ENCODE data around the gene PRDM2. TPM values are rescaled to one million over a fixed set of nuclear protein-coding genes. Genes with fewer than 3 reads are reported as not detected.

PRDM2 gene
- 100 to 1,000 TPM; 168 to 193 (median 184) TPM for total RNA-seq
- 86.7 TPM for total RNA-seq (2013)

GRCh38 chr1:13699936-13700520 lies at the start of gene PRDM2:
Gene PRDM2 (plus strand): TSS chr1:13700188. CDS start chr1:13715606, 15,418 bp downstream.
- DNase-seq (peak; percentile 66 to 83), ATAC-seq (peak; percentile 57 to 72 (median 71))
- Histone ChIP-seq H3K4me3 (ENCODE audit: low read length) (peak within 1 kb of the TSS; percentile 71), H3K9me3 (ENCODE audit: control insufficient read depth, insufficient read depth, low read length) (peaks cover 3% of the 10 kb centered on the region), H3K4me1 (ENCODE audit: control insufficient read depth, insufficient read depth, low read length) (peaks cover 18% of the 10 kb centered on the region), H3K27ac (ENCODE audit: low read length) (peak within 1 kb of the TSS; percentile 97), H3K27me3 (ENCODE audit: control insufficient read depth, insufficient read depth, low read length) (no peaks in the 10 kb centered on the region), H3K36me3 (ENCODE audit: control insufficient read depth, insufficient read depth, low read length) (no peaks in the 10 kb centered on the region)
- Mint-ChIP-seq H3K27ac (peak within 1 kb of the TSS; percentile 85 to 96), H3K36me3 (no peaks in the 10 kb centered on the region), H3K9me3 (peaks cover 0 to 2% of the 10 kb centered on the region in 2 donors), H3K4me1 (peaks cover 31 to 34% of the 10 kb centered on the region in 2 donors), H3K4me3 (peak within 1 kb of the TSS; percentile 94), H3K27me3 (ENCODE audit: low read depth in 2 of 2) (peaks cover 0 to 4% of the 10 kb centered on the region in 2 donors)
- intact Hi-C loops (cut with micrococcal nuclease) = loop anchor here (5.0 kb wide), 1 partner anchor 52 kb away; no protein-coding TSS in a partner anchor
- under 1% methylated on average over 87 of the region's 87 CpGs for WGBS (ENCODE audit: insufficient coverage)
- no peak for TF ChIP-seq CTCF (IDR thresholded peaks at IDR 0.05)

- DNase-seq = no peak
- WGBS (ENCODE audit: insufficient coverage) = no CpG with 5 or more reads among the region's 3 CpGs
- H3K4me3 Mint-ChIP-seq = no peak overlapping the region
These were observed 48.7 kb upstream of the PRDM2 start for GRCh38 chr1:13651279-13651678.

GRCh38 chr1:13652238-13652637 lies 47.8 kb upstream of the PRDM2 start:
- no peak overlapping the region for H3K4me3 Mint-ChIP-seq
- Histone ChIP-seq H3K9me3 (ENCODE audit: control insufficient read depth, insufficient read depth, low read length) (no peaks in the 10 kb centered on the region), H3K4me3 (ENCODE audit: low read length) (no peak overlapping the region), H3K27me3 (ENCODE audit: control insufficient read depth, insufficient read depth, low read length) (no peaks in the 10 kb centered on the region), H3K27ac (ENCODE audit: low read length) (no peak overlapping the region), H3K36me3 (ENCODE audit: control insufficient read depth, insufficient read depth, low read length) (no peaks in the 10 kb centered on the region), H3K4me1 (ENCODE audit: control insufficient read depth, insufficient read depth, low read length) (no peaks in the 10 kb centered on the region)
- no peaks in the 10 kb centered on the region for H3K36me3 Mint-ChIP-seq
- WGBS (ENCODE audit: insufficient coverage) = 94% methylated on average over 1 of the region's 1 CpG
- H3K27me3 Mint-ChIP-seq (ENCODE audit: low read depth in 2 of 2) = peaks cover 20 to 39% of the 10 kb centered on the region in 2 donors
- no peak overlapping the region for H3K27ac Mint-ChIP-seq
- no peaks in the 10 kb centered on the region for H3K4me1 Mint-ChIP-seq
- TF ChIP-seq CTCF (IDR thresholded peaks at IDR 0.05) = no peak
- intact Hi-C loops (cut with micrococcal nuclease) = no loop called here
- ATAC-seq (no peak), DNase-seq (no peak)
- H3K9me3 Mint-ChIP-seq = peaks cover 0 to 2% of the 10 kb centered on the region in 2 donors

More at GRCh38 chr1:13651279-13651678, 48.7 kb upstream of the PRDM2 start:
- Histone ChIP-seq H3K27ac (ENCODE audit: low read length) (no peak overlapping the region), H3K36me3 (ENCODE audit: control insufficient read depth, insufficient read depth, low read length) (no peaks in the 10 kb centered on the region), H3K27me3 (ENCODE audit: control insufficient read depth, insufficient read depth, low read length) (no peaks in the 10 kb centered on the region), H3K4me3 (ENCODE audit: low read length) (no peak overlapping the region), H3K4me1 (ENCODE audit: control insufficient read depth, insufficient read depth, low read length) (no peaks in the 10 kb centered on the region), H3K9me3 (ENCODE audit: control insufficient read depth, insufficient read depth, low read length) (no peaks in the 10 kb centered on the region)
- Mint-ChIP-seq H3K36me3 (no peaks in the 10 kb centered on the region), H3K9me3 (peaks cover 0 to 2% of the 10 kb centered on the region in 2 donors), H3K4me1 (no peaks in the 10 kb centered on the region), H3K27ac (no peak overlapping the region), H3K27me3 (ENCODE audit: low read depth in 2 of 2) (peaks cover 20 to 39% of the 10 kb centered on the region in 2 donors)
- intact Hi-C loops (cut with micrococcal nuclease) = no loop called here
- TF ChIP-seq CTCF (IDR thresholded peaks at IDR 0.05) = no peak
- no peak for ATAC-seq

GRCh38 chr1:13661539-13661938 lies 38.4 kb upstream of the PRDM2 start:
- Mint-ChIP-seq H3K4me3 (no peak overlapping the region), H3K9me3 (peaks cover 0 to 3% of the 10 kb centered on the region in 2 donors), H3K4me1 (peaks cover 5% of the 10 kb centered on the region in 2 donors), H3K36me3 (peaks cover 7% of the 10 kb centered on the region), H3K27me3 (ENCODE audit: low read depth in 2 of 2) (peaks cover 15 to 19% of the 10 kb centered on the region in 2 donors), H3K27ac (no peak overlapping the region)
- Histone ChIP-seq H3K27ac (ENCODE audit: low read length) (no peak overlapping the region), H3K27me3 (ENCODE audit: control insufficient read depth, insufficient read depth, low read length) (peaks cover 2% of the 10 kb centered on the region), H3K4me1 (ENCODE audit: control insufficient read depth, insufficient read depth, low read length) (peaks cover 8% of the 10 kb centered on the region), H3K4me3 (ENCODE audit: low read length) (no peak overlapping the region), H3K9me3 (ENCODE audit: control insufficient read depth, insufficient read depth, low read length) (no peaks in the 10 kb centered on the region), H3K36me3 (ENCODE audit: control insufficient read depth, insufficient read depth, low read length) (no peaks in the 10 kb centered on the region)
- no peak for DNase-seq
- no peak for ATAC-seq
- 89% methylated on average over 5 of the region's 5 CpGs for WGBS (ENCODE audit: insufficient coverage)
- TF ChIP-seq CTCF (IDR thresholded peaks at IDR 0.05) = no peak
- intact Hi-C loops (cut with micrococcal nuclease) = no loop called here
